Measurements from ENCODE around the gene ISCU.

GRCh38 chr12:108559007-108559655 is 3.3 kb upstream of the ISCU start:
- TF ChIP-seq POLR2AphosphoS5 (IDR thresholded peaks at IDR 0.05), result no peak
- TF ChIP-seq CTCF (IDR thresholded peaks at IDR 0.05 in 8 of 11, conservative IDR thresholded peaks at IDR 0.05 in 3 of 11), result no peak
